Measurements from ENCODE around the gene SEMA3C. TPM values are rescaled to one million over a fixed set of nuclear protein-coding genes. Genes with fewer than 3 reads are reported as not detected.

SEMA3C gene
- total RNA-seq, 1 donor from 2014 or later: 148 TPM

GRCh38 chr7:80967071-80967916, 48.4 kb upstream of the SEMA3C start:
- no peaks in the 10 kb centered on the region for H4K20me1 ChIP-seq (ENCODE audit: insufficient read depth, low read length)
- Mint-ChIP-seq H3K4me3 (ENCODE audit: unreplicated experiment) (no peak overlapping the region), H3K36me3 (ENCODE audit: low read depth, unreplicated experiment) (no peaks in the 10 kb centered on the region), H3K9me3 (ENCODE audit: unreplicated experiment) (no peaks in the 10 kb centered on the region), H3K27ac (ENCODE audit: unreplicated experiment) (no peak overlapping the region), H3K27me3 (ENCODE audit: low read depth, unreplicated experiment) (no peaks in the 10 kb centered on the region), H3K4me1 (ENCODE audit: low read depth, unreplicated experiment) (peaks cover 7% of the 10 kb centered on the region)
- DNase-seq (ENCODE audit: low read depth) (peak; percentile 71), FAIRE-seq (no peak)
- no peaks in the 10 kb centered on the region for H3K9me3 ChIP-seq (ENCODE audit: insufficient read depth, low read depth, low read length)
- no peak overlapping the region for H3K27ac ChIP-seq (ENCODE audit: low read depth, low read length)
- no peaks in the 10 kb centered on the region for H3K4me1 ChIP-seq (ENCODE audit: insufficient read depth, low read length)
- no peaks in the 10 kb centered on the region for H3K36me3 ChIP-seq (ENCODE audit: insufficient read depth, low read length)
- H3K4me3 ChIP-seq (ENCODE audit: insufficient read depth, low read depth, low read length): no peak overlapping the region
- no peaks in the 10 kb centered on the region for H3K79me2 ChIP-seq (ENCODE audit: insufficient read depth, low read length)
- H3K9ac ChIP-seq (ENCODE audit: low read length): no peak overlapping the region
- TF ChIP-seq EZH2 (IDR thresholded peaks at IDR 0.05; ENCODE audit: insufficient read depth, low read length) (no peak), CTCF (IDR thresholded peaks at IDR 0.05; ENCODE audit: insufficient read depth, low read depth, low read length) (no peak)
- H3K27me3 ChIP-seq (ENCODE audit: insufficient read depth, low read length): no peaks in the 10 kb centered on the region
- peak overlapping the region; percentile 5 for H2AFZ ChIP-seq (ENCODE audit: low read depth, low read length)
- no peak overlapping the region for H3K4me2 ChIP-seq (ENCODE audit: low read length)

- Histone ChIP-seq H3K9ac (ENCODE audit: low read length) (no peak overlapping the region), H3K79me2 (ENCODE audit: insufficient read depth, low read length) (no peaks in the 10 kb centered on the region), H3K4me1 (ENCODE audit: insufficient read depth, low read length) (no peaks in the 10 kb centered on the region), H3K9me3 (ENCODE audit: insufficient read depth, low read depth, low read length) (no peaks in the 10 kb centered on the region), H3K4me2 (ENCODE audit: low read length) (no peak overlapping the region), H3K36me3 (ENCODE audit: insufficient read depth, low read length) (no peaks in the 10 kb centered on the region), H2AFZ (ENCODE audit: low read depth, low read length) (no peak overlapping the region), H3K4me3 (ENCODE audit: insufficient read depth, low read depth, low read length) (no peak overlapping the region), H3K27me3 (ENCODE audit: insufficient read depth, low read length) (no peaks in the 10 kb centered on the region), H4K20me1 (ENCODE audit: insufficient read depth, low read length) (no peaks in the 10 kb centered on the region), H3K27ac (ENCODE audit: low read depth, low read length) (no peak overlapping the region)
- Mint-ChIP-seq H3K4me3 (ENCODE audit: unreplicated experiment) (no peak overlapping the region), H3K4me1 (ENCODE audit: low read depth, unreplicated experiment) (no peaks in the 10 kb centered on the region), H3K27me3 (ENCODE audit: low read depth, unreplicated experiment) (no peaks in the 10 kb centered on the region), H3K27ac (ENCODE audit: unreplicated experiment) (no peak overlapping the region), H3K36me3 (ENCODE audit: low read depth, unreplicated experiment) (peaks cover 2% of the 10 kb centered on the region), H3K9me3 (ENCODE audit: unreplicated experiment) (no peaks in the 10 kb centered on the region)
- DNase-seq (ENCODE audit: low read depth) (peak; percentile 28), FAIRE-seq (peak; percentile 39)
- no peak for TF ChIP-seq CTCF (IDR thresholded peaks at IDR 0.05; ENCODE audit: insufficient read depth, low read depth, low read length)
- TF ChIP-seq EZH2 (IDR thresholded peaks at IDR 0.05; ENCODE audit: insufficient read depth, low read length): no peak
Measured at GRCh38 chr7:80960244-80960795, 41.5 kb upstream of the SEMA3C start.
